ENCODE data around the gene GRK6. TPM values are rescaled to one million over a fixed set of nuclear protein-coding genes. Genes with fewer than 3 reads are reported as not detected.

GRK6 gene
- total RNA-seq, 2 donors from 2014 or later: 34.6 to 43.5 TPM

DNA sequence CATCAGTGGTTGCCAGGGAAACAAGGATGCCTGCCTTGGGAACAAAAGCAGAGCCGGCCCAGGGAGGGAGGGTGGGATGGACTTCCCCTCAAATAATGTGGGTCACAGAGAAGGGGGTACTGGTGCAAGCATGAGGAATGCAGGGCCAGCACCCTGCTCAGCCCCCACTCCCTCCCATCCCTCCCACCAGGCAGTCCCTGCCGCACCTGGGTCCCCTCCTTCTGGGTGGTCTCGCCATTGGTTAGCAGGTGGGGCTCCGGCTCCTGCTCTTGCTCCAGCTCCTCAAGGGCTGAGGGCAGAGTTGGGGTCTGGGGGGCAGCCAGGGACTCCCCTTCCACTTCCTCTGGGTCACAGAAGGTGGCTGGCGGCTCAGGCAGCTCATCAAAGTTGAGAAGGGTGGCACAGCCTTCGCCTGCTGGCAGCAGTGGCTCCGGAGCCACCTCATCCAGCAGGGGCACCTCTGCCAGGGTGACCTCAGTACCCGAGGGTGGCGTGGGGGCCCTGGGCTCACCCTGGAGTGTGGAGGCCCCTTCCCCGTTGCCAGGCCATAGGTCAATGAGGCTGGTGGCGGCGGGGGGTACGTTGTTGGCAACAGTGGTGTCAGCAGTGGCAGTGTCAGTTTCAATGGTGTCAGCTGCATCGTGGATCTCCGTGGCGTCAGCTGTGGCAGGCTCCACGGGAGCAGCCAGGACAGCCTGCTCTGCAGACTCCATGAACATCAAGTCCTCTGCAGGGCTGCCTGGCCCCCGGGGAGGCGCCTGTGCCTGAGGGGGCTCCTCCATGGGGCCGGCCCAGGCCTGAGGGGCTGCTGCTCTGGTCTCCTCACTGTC is 31.6 kb downstream of the GRK6 start:
- no peak for DNase-seq
- intact Hi-C loops (cut with DNase I, micrococcal nuclease): no loop called here
- no peak for ATAC-seq

DNA sequence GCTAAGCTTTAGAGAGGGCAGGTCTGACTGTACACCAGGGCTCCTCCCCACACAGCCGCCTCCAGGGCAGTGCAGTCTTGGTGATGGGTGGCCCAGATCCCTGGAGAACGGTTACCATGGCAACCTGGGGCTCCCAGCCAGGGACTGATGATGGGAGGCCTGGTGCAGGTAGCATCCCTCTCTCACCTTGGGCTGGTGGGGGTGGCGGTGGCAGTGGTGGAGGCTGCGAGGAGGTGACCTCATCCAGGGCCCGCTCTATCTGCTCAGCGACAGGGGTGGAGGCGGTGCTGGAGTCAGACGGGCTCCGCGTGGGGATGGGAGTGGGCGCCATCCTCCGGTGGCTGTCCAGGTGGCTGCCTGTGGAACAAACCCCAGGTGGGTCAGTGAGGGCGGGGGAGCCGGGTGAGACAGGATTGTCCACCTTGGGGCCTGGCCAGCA is 32.5 kb downstream of the GRK6 start:
- ATAC-seq: no peak
- intact Hi-C loops (cut with DNase I, micrococcal nuclease): no loop called here
- DNase-seq: no peak

DNA sequence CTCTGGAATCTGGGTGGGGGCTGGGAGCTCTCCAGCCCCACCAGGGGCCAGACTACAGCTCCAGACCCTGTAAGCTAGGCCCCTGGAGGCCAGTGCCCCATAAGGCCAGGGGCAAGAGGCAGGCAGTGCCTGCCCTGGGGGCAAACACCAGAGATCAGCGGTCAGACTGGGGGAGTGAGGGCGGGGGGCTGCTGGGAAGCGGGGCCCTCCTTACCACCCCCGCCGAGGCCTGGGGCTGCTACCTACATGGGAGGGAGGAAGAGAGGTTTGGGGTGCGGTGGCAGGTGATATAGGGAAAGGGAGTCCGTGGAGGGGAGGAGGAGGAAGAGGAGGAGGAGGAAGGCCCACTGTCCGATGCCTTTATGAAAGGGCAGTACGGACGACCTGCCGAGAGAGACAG is 32.9 kb downstream of the GRK6 start:
- intact Hi-C loops (cut with DNase I, micrococcal nuclease): no loop called here
- ATAC-seq (no peak), DNase-seq (no peak)

DNA sequence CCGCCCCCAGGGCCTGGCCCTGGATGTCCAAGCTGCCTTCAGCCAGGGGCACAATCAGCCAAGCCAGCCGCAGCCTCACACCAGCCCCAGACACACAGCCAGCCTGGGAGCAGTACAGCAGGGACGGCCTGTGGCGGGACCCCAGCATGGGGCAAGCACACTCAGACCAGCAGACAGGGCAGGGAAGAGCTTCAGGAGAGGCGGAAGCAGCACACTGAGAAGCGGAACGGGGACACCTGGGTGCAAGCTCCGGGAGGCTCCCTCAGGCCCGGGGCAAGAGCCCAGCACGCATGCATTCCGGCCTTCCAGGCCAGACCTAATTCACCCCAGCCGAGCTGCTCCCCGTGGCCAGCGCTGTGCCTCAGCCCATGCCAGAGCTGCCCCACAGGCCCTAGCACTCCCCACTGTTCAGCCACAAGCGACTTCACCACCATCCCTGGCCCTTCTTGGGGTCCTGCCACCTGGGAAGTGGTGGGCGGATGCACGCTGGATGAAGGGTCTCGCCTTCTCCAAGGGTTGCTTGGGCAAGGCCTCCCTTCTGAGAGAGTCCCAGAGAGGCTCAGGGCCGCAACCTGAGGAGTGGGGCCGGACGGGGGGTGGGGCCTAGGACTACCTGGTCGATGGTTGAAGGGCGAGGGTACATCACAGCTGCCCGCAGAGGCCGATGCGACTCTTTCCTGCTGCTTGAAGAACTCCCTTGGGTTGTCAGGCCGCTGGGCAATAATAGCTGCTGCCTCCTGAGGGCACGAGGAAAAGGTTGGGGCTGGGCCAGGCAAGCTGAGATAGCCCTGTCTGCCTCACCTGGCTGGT is 33.5 kb downstream of the GRK6 start:
- intact Hi-C loops (cut with DNase I, micrococcal nuclease): no loop called here
- ATAC-seq: no peak
- no peak for DNase-seq

DNA sequence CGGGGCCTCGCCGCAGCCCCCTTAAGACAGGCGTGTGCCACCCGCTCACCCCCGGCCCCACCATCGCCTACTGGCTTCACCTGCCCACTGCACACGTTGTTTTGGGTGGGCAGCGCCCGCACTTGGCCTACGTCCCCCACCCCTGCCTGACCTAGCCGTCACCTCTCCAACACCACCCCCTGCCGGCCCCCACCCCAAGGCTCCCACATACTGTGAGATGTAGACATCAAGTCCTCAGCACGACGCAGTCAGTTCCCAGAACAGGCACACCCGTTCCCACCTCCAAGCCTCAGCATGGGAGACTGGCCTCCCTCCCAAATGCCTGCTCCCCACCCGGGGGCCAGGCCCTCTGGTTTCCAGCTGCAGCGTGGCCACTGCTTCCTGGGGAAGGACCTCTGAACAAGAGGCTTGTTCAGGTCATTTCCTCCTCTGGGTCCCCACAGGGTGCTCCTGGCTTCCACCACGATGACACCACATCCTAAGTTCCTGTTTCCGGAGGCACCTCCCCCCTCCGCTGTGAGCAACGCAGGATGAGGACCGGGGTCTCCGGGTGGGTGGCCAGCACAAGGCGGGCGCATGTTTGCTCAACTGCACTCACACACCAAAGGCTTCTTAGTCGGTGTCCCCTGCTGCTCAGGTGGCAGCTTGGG is 35.7 kb downstream of the GRK6 start:
- DNase-seq: no peak
- intact Hi-C loops (cut with DNase I, micrococcal nuclease): no loop called here
- no peak for ATAC-seq

DNA sequence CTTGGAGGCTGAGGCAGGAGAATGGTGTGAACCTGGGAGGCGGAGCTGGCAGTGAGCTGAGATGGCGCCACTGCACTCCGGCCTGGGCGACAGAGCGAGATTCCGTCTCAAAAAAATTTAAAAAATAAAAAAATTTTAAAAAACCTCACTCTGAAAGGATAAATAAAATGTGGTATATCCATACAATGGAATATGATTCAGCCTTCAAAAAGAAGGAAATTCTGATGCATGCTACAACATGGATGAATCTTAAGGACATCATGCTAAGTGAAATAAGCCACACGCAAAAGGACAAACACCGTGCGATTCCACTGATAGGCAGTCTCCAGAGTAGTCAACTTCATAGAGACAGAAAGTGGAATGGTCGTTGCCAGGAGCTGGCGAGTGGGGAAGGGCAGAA is 38.6 kb downstream of the GRK6 start:
- intact Hi-C loops (cut with DNase I, micrococcal nuclease): no loop called here
- ATAC-seq (no peak), DNase-seq (no peak)

DNA sequence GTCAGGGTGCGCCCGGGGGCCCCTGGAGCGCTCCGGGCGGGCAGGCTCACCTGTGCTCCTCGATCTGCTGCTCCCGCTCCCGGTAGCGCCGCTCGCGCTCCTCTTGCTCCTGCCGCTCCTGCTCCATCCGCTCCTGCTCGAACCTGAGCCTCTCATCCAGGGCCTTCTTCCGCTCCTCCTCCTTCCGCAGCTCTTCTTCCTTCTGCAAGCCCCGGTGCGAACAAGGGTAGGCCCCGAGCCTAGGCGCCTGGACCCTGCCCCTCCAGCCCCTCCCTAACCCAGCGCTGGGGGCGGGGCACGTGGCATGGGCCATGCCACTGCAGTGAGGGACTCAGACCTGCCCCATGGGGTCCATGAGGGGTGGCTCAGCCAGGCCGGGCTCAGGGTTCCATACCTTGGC is 40.4 kb downstream of the GRK6 start:
- ATAC-seq: no peak

DNA sequence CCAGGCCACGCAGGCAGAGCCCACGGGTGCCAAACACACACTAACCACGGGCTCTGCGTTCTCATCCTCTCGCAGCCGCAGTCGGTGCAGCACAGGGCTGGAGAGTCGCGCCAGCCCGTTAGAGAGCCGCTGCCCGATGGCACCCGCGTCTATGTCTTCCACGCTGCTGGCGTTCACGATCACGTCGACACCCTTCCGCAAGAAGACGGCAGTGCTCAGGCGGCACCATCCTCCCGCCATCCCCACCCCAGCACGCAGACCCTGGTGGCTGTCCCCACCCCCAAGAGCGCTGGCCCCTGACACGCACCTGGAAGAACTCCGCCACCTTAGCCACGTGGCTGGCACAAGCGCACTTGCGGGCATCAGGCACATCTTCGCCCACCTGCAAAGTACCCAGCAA is 41.0 kb downstream of the GRK6 start:
- no peak for DNase-seq
- ATAC-seq: no peak
- intact Hi-C loops (cut with DNase I, micrococcal nuclease): no loop called here

More for the DNA sequence above, 40.4 kb downstream of the GRK6 start:
- no peak for DNase-seq
- intact Hi-C loops (cut with DNase I, micrococcal nuclease): no loop called here

DNA sequence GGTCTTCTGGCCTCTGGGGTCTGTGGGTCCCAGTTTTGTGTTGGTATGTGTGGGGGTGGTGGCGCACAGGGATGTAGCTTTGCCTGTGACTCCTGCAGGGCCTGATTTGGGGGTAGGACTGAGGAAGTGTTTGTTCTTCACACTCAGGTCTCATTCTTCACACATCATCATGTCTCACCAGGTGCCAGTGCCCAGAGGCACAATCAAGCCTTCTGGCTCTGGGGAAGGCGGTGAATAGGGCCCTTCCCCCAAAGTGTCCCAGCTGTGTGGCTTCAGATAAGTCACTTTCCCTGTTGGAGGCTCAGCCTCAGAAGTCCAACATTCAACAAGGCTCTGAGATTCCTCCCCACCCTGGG is 41.8 kb downstream of the GRK6 start:
- intact Hi-C loops (cut with DNase I, micrococcal nuclease): no loop called here
- ATAC-seq: no peak

DNA sequence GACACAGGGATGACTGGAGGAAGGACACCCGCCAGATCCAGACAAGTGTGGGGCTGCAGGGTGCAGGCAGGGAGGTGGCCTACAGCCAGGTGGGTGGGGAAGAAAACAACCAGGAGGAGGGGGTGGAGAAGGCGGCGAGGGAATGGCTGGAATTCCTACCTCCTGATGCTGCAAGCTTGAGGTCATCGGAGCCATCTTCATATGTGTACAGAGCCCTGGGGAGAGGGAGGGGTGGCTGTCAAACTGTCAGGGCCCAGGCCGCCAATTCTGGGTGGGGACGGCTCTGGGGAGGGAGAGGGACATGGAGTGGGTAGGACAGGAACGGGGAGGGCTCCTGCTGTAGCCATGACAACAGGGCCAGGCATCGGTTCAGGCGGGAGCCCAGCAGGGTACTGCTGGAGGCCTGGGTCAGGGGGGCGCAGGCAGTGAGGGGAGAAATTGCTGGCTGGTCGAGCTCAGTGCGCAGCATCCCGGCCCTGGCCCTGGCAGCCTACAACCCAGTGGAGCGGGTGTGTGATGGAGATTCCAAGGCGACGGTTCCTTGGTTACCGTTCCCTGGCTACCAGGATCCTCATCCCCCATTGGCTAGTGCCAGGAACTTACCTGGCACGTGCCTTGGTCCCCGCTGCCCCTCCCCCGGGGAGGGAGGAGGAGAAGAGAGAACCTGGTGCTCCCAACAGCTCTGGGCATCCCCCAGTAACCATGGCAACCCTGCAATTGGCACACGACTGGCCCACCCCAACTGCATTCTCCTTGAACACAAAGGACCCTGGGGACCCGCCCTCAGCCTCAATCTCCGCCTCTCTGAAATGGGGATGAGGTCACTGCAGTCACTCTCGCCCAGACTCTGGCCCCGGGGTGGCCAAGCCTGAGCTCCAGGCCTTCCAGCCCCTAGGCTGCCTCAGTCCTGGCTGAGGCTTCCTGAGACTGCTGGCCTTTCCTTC is 42.5 kb downstream of the GRK6 start:
- intact Hi-C loops (cut with DNase I, micrococcal nuclease): no loop called here
- no peak for DNase-seq
- ATAC-seq: no peak

More for the DNA sequence above, 41.8 kb downstream of the GRK6 start:
- no peak for DNase-seq

DNA sequence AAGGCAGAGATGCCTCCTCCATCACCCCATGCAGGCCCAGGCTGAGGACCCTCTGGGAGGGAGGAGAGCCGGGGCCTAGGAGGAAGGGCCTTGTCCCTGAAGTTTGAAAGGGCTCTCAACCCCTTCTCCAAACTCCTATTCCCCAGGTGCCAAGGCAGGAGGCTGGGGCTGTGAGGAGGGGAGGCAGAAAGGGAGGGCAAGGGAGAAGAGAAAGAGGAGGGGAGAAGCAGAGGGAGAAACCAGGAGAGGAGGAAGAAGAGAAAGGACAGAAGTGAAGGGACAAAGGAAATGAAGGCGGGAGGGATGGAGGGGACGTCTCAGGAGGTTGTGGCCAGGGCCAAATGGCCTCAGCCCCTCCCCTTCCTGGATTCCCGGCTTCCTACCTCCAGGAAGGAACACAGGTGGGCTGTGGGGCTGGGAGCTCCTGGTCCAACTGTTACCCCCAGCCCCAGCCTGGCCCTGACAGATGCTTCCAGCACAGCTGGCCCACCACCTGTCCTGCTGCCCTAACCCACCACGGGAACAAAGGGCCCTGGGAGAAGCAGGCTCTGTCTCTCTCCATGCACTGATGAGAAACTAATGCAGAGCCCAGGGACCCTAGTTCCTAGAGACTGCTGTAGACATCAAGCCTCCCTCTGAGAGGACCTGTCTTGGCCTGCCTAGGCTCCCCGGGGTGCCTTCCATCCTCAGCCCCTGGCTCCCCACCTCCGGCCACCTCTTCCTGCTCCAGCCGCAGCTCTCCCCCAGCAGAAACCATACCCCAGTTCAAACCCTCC is 43.5 kb downstream of the GRK6 start:
- ATAC-seq (no peak), DNase-seq (no peak)

DNA sequence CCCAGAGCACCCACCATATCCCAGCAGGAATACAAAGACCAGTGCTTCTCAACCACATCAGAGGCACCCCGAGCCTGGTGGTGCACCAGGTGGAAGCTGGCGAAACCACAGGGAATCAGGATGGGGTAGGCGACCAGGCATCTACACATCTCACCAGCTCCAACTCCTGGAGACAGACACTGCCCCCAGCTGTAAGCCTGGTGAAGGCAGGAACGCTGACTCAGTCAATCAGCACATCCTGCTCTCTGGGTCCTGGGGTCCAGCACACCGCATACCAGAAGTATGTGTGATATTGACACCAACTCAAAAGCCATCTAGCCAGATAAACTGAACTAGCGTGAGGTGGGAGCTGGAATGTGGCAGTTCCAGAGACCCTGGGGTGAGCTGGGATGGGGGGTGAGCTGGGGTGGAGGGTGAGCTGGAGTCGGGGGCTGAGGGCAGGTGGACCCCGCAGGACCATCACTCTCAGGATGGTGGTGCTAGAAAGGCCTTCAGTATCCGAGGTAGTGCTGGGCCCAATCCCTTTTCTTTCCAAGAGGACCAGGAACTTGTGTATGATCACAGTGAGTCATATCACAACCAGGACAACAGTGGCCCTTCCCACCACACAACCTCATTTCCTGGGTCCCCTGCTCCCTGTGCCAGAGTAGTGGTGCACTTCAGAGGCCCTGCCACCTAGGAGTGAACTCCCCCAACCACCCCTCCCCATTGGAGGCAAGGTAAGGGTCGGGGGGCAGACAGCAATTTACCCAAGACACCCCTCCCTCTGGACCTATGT is 44.5 kb downstream of the GRK6 start:
- intact Hi-C loops (cut with DNase I, micrococcal nuclease): no loop called here
- ATAC-seq: no peak
- DNase-seq: no peak

More for the DNA sequence above, 43.5 kb downstream of the GRK6 start:
- intact Hi-C loops (cut with DNase I, micrococcal nuclease): no loop called here

DNA sequence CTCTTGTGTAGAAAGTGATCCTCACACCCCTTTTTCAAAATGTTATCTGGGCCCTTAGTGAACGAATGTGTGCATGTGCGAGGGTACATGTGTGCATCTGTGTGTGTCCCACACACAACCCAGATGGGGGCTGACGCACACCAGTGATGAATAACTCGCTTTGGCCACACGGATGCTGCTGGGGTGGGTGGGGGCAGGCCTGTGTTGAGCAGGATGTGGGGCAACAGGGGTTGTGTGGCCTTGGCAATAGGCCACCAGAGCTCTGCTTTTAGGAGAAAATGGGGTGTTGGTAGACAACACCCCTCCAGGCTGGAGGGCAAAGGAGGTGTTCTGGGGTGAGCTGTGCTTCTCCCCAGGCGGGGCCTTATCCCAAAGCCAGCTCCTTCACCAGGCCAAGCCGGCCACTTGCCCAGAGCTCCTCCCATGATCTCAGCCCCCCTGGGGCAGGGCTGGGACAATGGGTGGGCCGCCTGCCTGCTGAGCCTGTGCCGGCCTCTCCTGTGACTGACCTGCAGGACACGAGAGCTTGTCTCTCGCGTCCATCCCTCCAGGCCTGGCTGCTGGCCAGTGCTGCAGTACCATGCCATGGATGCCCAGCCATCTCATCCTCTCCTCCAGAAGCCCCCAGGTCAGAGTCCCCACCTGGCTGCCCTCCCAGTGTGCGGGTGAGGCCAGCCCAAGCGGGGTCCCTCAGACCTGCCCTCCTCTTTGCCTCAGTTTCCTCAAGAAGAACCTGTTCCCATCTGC is 45.3 kb downstream of the GRK6 start:
- DNase-seq (no peak), ATAC-seq (no peak)
- intact Hi-C loops (cut with DNase I, micrococcal nuclease): no loop called here

DNA sequence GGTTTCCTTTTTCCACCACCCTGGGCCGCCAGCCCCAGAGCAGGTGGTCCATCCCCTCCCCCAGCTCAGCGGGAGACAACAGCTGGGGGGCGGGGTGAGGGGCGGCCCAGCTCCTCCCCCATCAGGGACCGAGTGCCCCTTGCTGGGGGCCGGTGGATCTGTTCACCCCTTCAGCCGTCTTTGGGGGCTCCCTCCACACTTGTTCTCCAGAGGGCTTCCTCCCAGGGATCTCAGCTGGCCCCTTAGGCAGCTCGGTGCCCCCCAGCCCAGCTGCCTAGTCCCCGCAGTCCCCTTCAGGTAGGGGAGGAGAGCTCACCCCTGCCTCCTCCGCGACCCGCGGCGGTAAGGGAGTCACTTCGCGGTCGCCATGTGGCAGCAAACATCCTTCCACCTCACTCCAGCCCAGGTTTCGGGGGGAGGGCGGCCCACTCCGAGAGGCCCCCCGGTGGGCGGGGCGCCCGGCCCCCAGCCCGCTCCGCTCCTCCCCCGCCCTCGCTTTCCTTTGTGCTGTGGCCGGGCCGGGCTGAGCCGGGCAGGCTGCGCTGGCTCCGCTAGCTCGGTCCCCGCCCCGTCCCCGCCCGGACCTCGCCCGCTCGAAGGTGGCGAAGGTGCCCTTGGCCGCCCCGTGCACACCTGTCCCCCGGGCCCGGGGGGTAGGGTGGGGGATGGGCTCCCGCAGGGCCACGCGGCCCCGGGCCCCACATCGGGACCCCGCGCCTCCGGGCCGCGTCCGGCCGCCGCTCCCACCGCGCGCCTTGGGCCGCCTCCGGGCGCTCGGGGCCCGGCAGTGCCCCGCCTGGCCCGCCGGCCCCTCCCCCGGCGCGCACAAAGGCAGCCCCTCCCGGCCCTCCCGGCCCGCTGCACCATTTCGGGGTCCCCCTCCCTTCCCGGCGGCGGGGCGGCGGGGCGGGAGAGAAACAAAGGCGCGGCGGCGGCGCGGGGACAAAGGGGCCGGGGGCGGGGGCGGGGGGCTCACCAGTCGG is 46.3 kb downstream of the GRK6 start:
- intact Hi-C loops (cut with DNase I, micrococcal nuclease): no loop called here
- peak in 1 of 2 donors; percentile 55 for DNase-seq
- ATAC-seq: peak; percentile 76

DNA sequence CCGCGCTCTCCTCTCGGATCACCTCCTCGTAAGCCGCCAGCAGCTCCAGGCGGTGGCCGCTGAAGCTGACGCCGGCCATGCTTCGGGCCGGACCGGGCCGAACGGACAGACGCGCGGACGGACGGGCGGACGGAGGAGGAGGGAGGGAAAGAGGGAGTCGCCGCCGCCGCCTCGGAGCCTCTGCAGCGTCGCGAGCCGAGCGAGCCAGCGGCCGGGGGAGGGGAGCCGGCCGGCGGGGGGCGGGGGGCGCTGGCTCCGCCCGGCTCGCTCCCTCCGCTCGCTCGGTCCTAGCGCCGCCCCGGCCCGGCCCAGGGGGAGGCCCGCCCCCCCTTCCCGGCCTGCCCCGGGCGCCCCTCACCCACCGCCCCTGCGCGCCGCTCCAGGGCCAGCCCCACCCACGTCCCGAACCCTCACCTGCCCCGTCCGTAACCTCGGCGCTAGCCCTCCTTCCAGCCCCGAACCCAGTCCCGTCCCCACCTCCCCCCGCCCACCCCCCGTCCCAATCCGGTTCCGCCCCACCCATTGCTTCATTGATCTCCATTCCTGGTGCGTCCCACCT is 47.0 kb downstream of the GRK6 start, which contains the start of gene DBN1:
TSS of gene DBN1 (minus strand) at position 192 of the 559 bp plus-strand sequence. CDS start at position 79, 113 bp downstream.
- DNase-seq (no peak), ATAC-seq (peak; percentile 58)
- intact Hi-C loops (cut with DNase I, micrococcal nuclease): no loop called here
